ENCODE measurements around the gene LRRC26. TPM values are rescaled to one million over a fixed set of nuclear protein-coding genes. Genes with fewer than 3 reads are reported as not detected.

Gene LRRC26
- total RNA-seq, 1 experiment from 2014 or later = 2.4 TPM

- intact Hi-C loops (cut with micrococcal nuclease) = loop anchor here (2.0 kb wide), 2 partner anchors 45 to 59 kb away; partner anchors contain the start of gene RNF208
- Histone ChIP-seq H3K36me3 (ENCODE audit: control insufficient read depth in 1 of 2, insufficient read depth in 2 of 2, low read length in 2 of 2) (no peaks in the 10 kb centered on the region), H3K79me2 (ENCODE audit: insufficient read depth, low read length) (no peaks in the 10 kb centered on the region), H3K9me2 (ENCODE audit: insufficient read depth) (no peaks in the 10 kb centered on the region), H3K27me3 (ENCODE audit: insufficient read depth, low read length) (no peaks in the 10 kb centered on the region), H3K4me2 (ENCODE audit: low read length) (peak overlapping the region; percentile 98), H3K4me3 (replicated peaks in 1 of 2; ENCODE audit: low read depth in 1 of 2, low read length in 2 of 2) (peak overlapping the region; percentile 59 to 70), H2AFZ (ENCODE audit: low read depth, low read length, poor library complexity, severe bottlenecking) (no peak overlapping the region), H3K4me1 (ENCODE audit: control insufficient read depth in 1 of 2, insufficient read depth in 2 of 2, low read length in 2 of 2) (peaks cover 14 to 59% of the 10 kb centered on the region in 2 experiments), H3K9ac (ENCODE audit: low read length) (peak overlapping the region; percentile 77), H3K9me3 (ENCODE audit: control insufficient read depth in 1 of 2, insufficient read depth in 1 of 2, low read depth in 1 of 2, low read length in 2 of 2) (no peaks in the 10 kb centered on the region), H4K20me1 (ENCODE audit: insufficient read depth) (no peaks in the 10 kb centered on the region), H3K27ac (ENCODE audit: low read depth, low read length) (peak overlapping the region; percentile 82)
- DNase-seq (ENCODE audit: low read depth, low spot score) = peak; percentile 57
- TF ChIP-seq ATF3 (IDR thresholded peaks at IDR 0.05) = no peak
- no peak for TF ChIP-seq EGR1 (IDR thresholded peaks at IDR 0.05; ENCODE audit: low read depth)
- no peak for TF ChIP-seq MAX (IDR thresholded peaks at IDR 0.05)
- no peak for TF ChIP-seq ZFX (IDR thresholded peaks at IDR 0.05)
- no peak for TF ChIP-seq SIN3A (IDR thresholded peaks at IDR 0.05; ENCODE audit: low read depth)
- TF ChIP-seq POLR2A (IDR thresholded peaks at IDR 0.05; ENCODE audit: borderline replicate concordance, extremely low read depth, insufficient read depth, insufficient read length) = no peak
- TF ChIP-seq SRF (IDR thresholded peaks at IDR 0.05; ENCODE audit: low read depth) = no peak
- no peak for TF ChIP-seq REST (IDR thresholded peaks at IDR 0.05; ENCODE audit: low read depth)
- TF ChIP-seq ELF1 (IDR thresholded peaks at IDR 0.05; ENCODE audit: borderline replicate concordance, low read depth) = no peak
- TF ChIP-seq CBX3 (IDR thresholded peaks at IDR 0.05; ENCODE audit: low read depth) = no peak
- no peak for TF ChIP-seq FOSL1 (IDR thresholded peaks at IDR 0.05; ENCODE audit: low read depth)
- TF ChIP-seq ZNF274 (IDR thresholded peaks at IDR 0.05; ENCODE audit: low read depth, low read length) = no peak
- TF ChIP-seq RAD21 (IDR thresholded peaks at IDR 0.05; ENCODE audit: low read depth) = no peak
- no peak for TF ChIP-seq ZBTB33 (IDR thresholded peaks at IDR 0.05; ENCODE audit: extremely low read depth, insufficient replicate concordance, low read length)
- no peak for TF ChIP-seq EZH2phosphoT487 (IDR thresholded peaks at IDR 0.05; ENCODE audit: borderline replicate concordance)
- no peak for TF ChIP-seq YY1 (IDR thresholded peaks at IDR 0.05; ENCODE audit: extremely low read depth, insufficient replicate concordance, low read depth, low read length)
- TF ChIP-seq CEBPB (IDR thresholded peaks at IDR 0.05; ENCODE audit: low read depth) = no peak
- TF ChIP-seq EZH2 (IDR thresholded peaks at IDR 0.05) = no peak
- TF ChIP-seq SP1 (IDR thresholded peaks at IDR 0.05; ENCODE audit: low read depth) = no peak
- POLR2A ChIA-PET = interaction anchor here (0.9 to 2.5 kb wide), 12 partner anchors 12 to 77 kb away, joined by 3 to 16 read pairs (median 5); partner anchors contain the start of genes ANAPC2, CYSRT1, SSNA1 and TPRN
- ATAC-seq = peak; percentile 59
- RAD21 ChIA-PET (ENCODE audit: low non-redundant PET in 1 of 2, low total read pairs in 2 of 2, uncharacterized antibody in 2 of 2, unreplicated experiment in 2 of 2) = interaction anchor here (0.6 to 1.1 kb wide), 3 partner anchors 64 to 140 kb away, joined by 3 read pairs; partner anchors contain the start of gene RNF224 (in 2 of the 2)
- CTCF ChIA-PET = interaction anchor here (0.9 to 1.9 kb wide), 6 partner anchors 12 to 77 kb away, joined by 3 to 15 read pairs (median 7); partner anchors contain the start of genes MAN1B1, RNF224 and SSNA1
- BruUV-seq (replicated peaks) = no TSS peak
Measured at GRCh38 chr9:137163365-137163715, 6.5 kb downstream of the LRRC26 start.

Data from HCT116 (cell line).